ENCODE measurements around the gene PRAMEF20. TPM values are rescaled to one million over a fixed set of nuclear protein-coding genes. Genes with fewer than 3 reads are reported as not detected.
"Not testable (repeated sequence)": the region's sequence is repeated elsewhere in the genome, so short reads cannot be mapped to it uniquely, and the experiment has no call there.

PRAMEF20 gene
- not detected for polyA plus RNA-seq (2013, experiment 1 of 2)
- not detected for polyA plus RNA-seq (2013, experiment 2 of 2)

GRCh38 chr1:13410150-13410549, at the start of gene PRAMEF20:
TSS of gene PRAMEF20 (plus strand) at chr1:13410450. CDS start at chr1:13416355, 5,905 bp downstream.
- not testable (repeated sequence) for H3K4me1 ChIP-seq (ENCODE audit: insufficient read depth, low read length); H3K27ac ChIP-seq (ENCODE audit: low read depth, low read length); H3K27me3 ChIP-seq (ENCODE audit: insufficient read depth, low read length); H3K36me3 ChIP-seq (ENCODE audit: insufficient read depth, low read length); H3K9ac ChIP-seq (ENCODE audit: low read depth, low read length); H3K4me3 ChIP-seq (ENCODE audit: low read length)
- H3K9me3 ChIP-seq (ENCODE audit: insufficient read depth, low read depth, low read length), result peaks cover 83% of the 10 kb centered on the region
- 100% methylated on average over 1 of the region's 4 CpGs for WGBS

GRCh38 chr1:13362364-13362763, 47.9 kb upstream of the PRAMEF20 start:
- H3K4me3 ChIP-seq (ENCODE audit: low read length); H3K36me3 ChIP-seq (ENCODE audit: insufficient read depth, low read length); H3K9me3 ChIP-seq (ENCODE audit: insufficient read depth, low read depth, low read length); H3K4me1 ChIP-seq (ENCODE audit: insufficient read depth, low read length); H3K27ac ChIP-seq (ENCODE audit: low read depth, low read length); H3K27me3 ChIP-seq (ENCODE audit: insufficient read depth, low read length); H3K9ac ChIP-seq (ENCODE audit: low read depth, low read length): not testable (repeated sequence)
- WGBS, result no CpG with 5 or more reads among the region's 7 CpGs

- not testable (repeated sequence) for H3K4me1 ChIP-seq (ENCODE audit: insufficient read depth, low read length); H3K27ac ChIP-seq (ENCODE audit: low read depth, low read length); H3K36me3 ChIP-seq (ENCODE audit: insufficient read depth, low read length); H3K4me3 ChIP-seq (ENCODE audit: low read length); H3K9ac ChIP-seq (ENCODE audit: low read depth, low read length); H3K27me3 ChIP-seq (ENCODE audit: insufficient read depth, low read length)
- peaks cover 19% of the 10 kb centered on the region for H3K9me3 ChIP-seq (ENCODE audit: insufficient read depth, low read depth, low read length)
- no CpG with 5 or more reads among the region's 4 CpGs for WGBS
These were observed 45.3 kb upstream of the PRAMEF20 start for GRCh38 chr1:13364928-13365327.

GRCh38 chr1:13366536-13366935, 43.7 kb upstream of the PRAMEF20 start:
- 80% methylated on average over 1 of the region's 3 CpGs for WGBS
- H3K27me3 ChIP-seq (ENCODE audit: insufficient read depth, low read length); H3K9ac ChIP-seq (ENCODE audit: low read depth, low read length); H3K36me3 ChIP-seq (ENCODE audit: insufficient read depth, low read length); H3K27ac ChIP-seq (ENCODE audit: low read depth, low read length); H3K4me1 ChIP-seq (ENCODE audit: insufficient read depth, low read length); H3K4me3 ChIP-seq (ENCODE audit: low read length): not testable (repeated sequence)
- peaks cover 28% of the 10 kb centered on the region for H3K9me3 ChIP-seq (ENCODE audit: insufficient read depth, low read depth, low read length)

GRCh38 chr1:13368544-13368943, 41.7 kb upstream of the PRAMEF20 start:
- not testable (repeated sequence) for H3K27ac ChIP-seq (ENCODE audit: low read depth, low read length); H3K4me1 ChIP-seq (ENCODE audit: insufficient read depth, low read length); H3K27me3 ChIP-seq (ENCODE audit: insufficient read depth, low read length); H3K36me3 ChIP-seq (ENCODE audit: insufficient read depth, low read length); H3K4me3 ChIP-seq (ENCODE audit: low read length); H3K9ac ChIP-seq (ENCODE audit: low read depth, low read length)
- 95% methylated on average over 2 of the region's 4 CpGs for WGBS
- H3K9me3 ChIP-seq (ENCODE audit: insufficient read depth, low read depth, low read length), result peaks cover 42% of the 10 kb centered on the region

GRCh38 chr1:13378983-13379382, 31.3 kb upstream of the PRAMEF20 start:
- not testable (repeated sequence) for H3K27me3 ChIP-seq (ENCODE audit: insufficient read depth, low read length); H3K27ac ChIP-seq (ENCODE audit: low read depth, low read length); H3K4me3 ChIP-seq (ENCODE audit: low read length); H3K36me3 ChIP-seq (ENCODE audit: insufficient read depth, low read length); H3K9ac ChIP-seq (ENCODE audit: low read depth, low read length); H3K4me1 ChIP-seq (ENCODE audit: insufficient read depth, low read length)
- peaks cover 48% of the 10 kb centered on the region for H3K9me3 ChIP-seq (ENCODE audit: insufficient read depth, low read depth, low read length)
- WGBS, result 69% methylated on average over 1 of the region's 3 CpGs

- not testable (repeated sequence) for H3K36me3 ChIP-seq (ENCODE audit: insufficient read depth, low read length); H3K4me3 ChIP-seq (ENCODE audit: low read length); H3K27ac ChIP-seq (ENCODE audit: low read depth, low read length); H3K9ac ChIP-seq (ENCODE audit: low read depth, low read length); H3K4me1 ChIP-seq (ENCODE audit: insufficient read depth, low read length); H3K27me3 ChIP-seq (ENCODE audit: insufficient read depth, low read length)
- peaks cover 41% of the 10 kb centered on the region for H3K9me3 ChIP-seq (ENCODE audit: insufficient read depth, low read depth, low read length)
- 88% methylated on average over 2 of the region's 3 CpGs for WGBS
These were observed 29.9 kb upstream of the PRAMEF20 start for GRCh38 chr1:13380380-13380779.

GRCh38 chr1:13389332-13389731, 20.9 kb upstream of the PRAMEF20 start, which contains the start of gene PRAMEF17:
TSS of gene PRAMEF17 (plus strand) at chr1:13389632. CDS start at chr1:13389658, 26 bp downstream.
- not testable (repeated sequence) for H3K36me3 ChIP-seq (ENCODE audit: insufficient read depth, low read length); H3K4me3 ChIP-seq (ENCODE audit: low read length); H3K27ac ChIP-seq (ENCODE audit: low read depth, low read length); H3K4me1 ChIP-seq (ENCODE audit: insufficient read depth, low read length); H3K9ac ChIP-seq (ENCODE audit: low read depth, low read length); H3K27me3 ChIP-seq (ENCODE audit: insufficient read depth, low read length)
- peaks cover 58% of the 10 kb centered on the region for H3K9me3 ChIP-seq (ENCODE audit: insufficient read depth, low read depth, low read length)

- H3K4me1 ChIP-seq (ENCODE audit: insufficient read depth, low read length); H3K4me3 ChIP-seq (ENCODE audit: low read length); H3K36me3 ChIP-seq (ENCODE audit: insufficient read depth, low read length); H3K27me3 ChIP-seq (ENCODE audit: insufficient read depth, low read length); H3K27ac ChIP-seq (ENCODE audit: low read depth, low read length); H3K9ac ChIP-seq (ENCODE audit: low read depth, low read length): not testable (repeated sequence)
- H3K9me3 ChIP-seq (ENCODE audit: insufficient read depth, low read depth, low read length), result peaks cover 62% of the 10 kb centered on the region
- 70% methylated on average over 7 of the region's 7 CpGs for WGBS
These were observed 17.2 kb upstream of the PRAMEF20 start for GRCh38 chr1:13393004-13393403.

- not testable (repeated sequence) for H3K4me1 ChIP-seq (ENCODE audit: insufficient read depth, low read length); H3K9ac ChIP-seq (ENCODE audit: low read depth, low read length); H3K36me3 ChIP-seq (ENCODE audit: insufficient read depth, low read length); H3K4me3 ChIP-seq (ENCODE audit: low read length); H3K27me3 ChIP-seq (ENCODE audit: insufficient read depth, low read length); H3K27ac ChIP-seq (ENCODE audit: low read depth, low read length)
- WGBS, result 89% methylated on average over 32 of the region's 32 CpGs
- H3K9me3 ChIP-seq (ENCODE audit: insufficient read depth, low read depth, low read length), result peaks cover 74% of the 10 kb centered on the region
These were observed 15.5 kb upstream of the PRAMEF20 start for GRCh38 chr1:13394761-13395160.

GRCh38 chr1:13395311-13395710, 14.9 kb upstream of the PRAMEF20 start:
- not testable (repeated sequence) for H3K27me3 ChIP-seq (ENCODE audit: insufficient read depth, low read length); H3K36me3 ChIP-seq (ENCODE audit: insufficient read depth, low read length); H3K9ac ChIP-seq (ENCODE audit: low read depth, low read length); H3K4me3 ChIP-seq (ENCODE audit: low read length); H3K27ac ChIP-seq (ENCODE audit: low read depth, low read length); H3K4me1 ChIP-seq (ENCODE audit: insufficient read depth, low read length)
- H3K9me3 ChIP-seq (ENCODE audit: insufficient read depth, low read depth, low read length), result peaks cover 73% of the 10 kb centered on the region
- WGBS, result 91% methylated on average over 22 of the region's 22 CpGs

- Histone ChIP-seq H3K27ac (ENCODE audit: low read depth, low read length) (no peak overlapping the region), H3K4me1 (ENCODE audit: insufficient read depth, low read length) (no peaks in the 10 kb centered on the region), H3K9me3 (ENCODE audit: insufficient read depth, low read depth, low read length) (peaks cover 84% of the 10 kb centered on the region), H3K9ac (ENCODE audit: low read depth, low read length) (no peak overlapping the region), H3K36me3 (ENCODE audit: insufficient read depth, low read length) (no peaks in the 10 kb centered on the region), H3K4me3 (ENCODE audit: low read length) (no peak overlapping the region), H3K27me3 (ENCODE audit: insufficient read depth, low read length) (no peaks in the 10 kb centered on the region)
- 73% methylated on average over 3 of the region's 4 CpGs for WGBS
These were observed 2.4 kb upstream of the PRAMEF20 start for GRCh38 chr1:13407811-13408210.

Data from HUES64 (cell line).